ENCODE results near the gene KDM1A. TPM values are rescaled to one million over a fixed set of nuclear protein-coding genes. Genes with fewer than 3 reads are reported as not detected.
"Not testable (repeated sequence)": the region's sequence is repeated elsewhere in the genome, so short reads cannot be mapped to it uniquely, and the experiment has no call there.

Gene KDM1A
- total RNA-seq, 1 donor from 2014 or later: 110 TPM

- no peak for DNase-seq (ENCODE audit: low read depth)
- no peak overlapping the region for H3K4me3 ChIP-seq (ENCODE audit: low read depth, low read length)
- no peak for TF ChIP-seq CTCF (conservative IDR thresholded peaks at IDR 0.05; ENCODE audit: low read depth, low read length)
These were observed 15.2 kb upstream of the KDM1A start for GRCh38 chr1:23004112-23004511.

GRCh38 chr1:23004769-23005168 lies 14.5 kb upstream of the KDM1A start:
- DNase-seq (ENCODE audit: low read depth); H3K4me3 ChIP-seq (ENCODE audit: low read depth, low read length): not testable (repeated sequence)

- H3K4me3 ChIP-seq (ENCODE audit: low read depth, low read length): no peak overlapping the region
- TF ChIP-seq CTCF (conservative IDR thresholded peaks at IDR 0.05; ENCODE audit: low read depth, low read length): no peak
- DNase-seq (ENCODE audit: low read depth): no peak
These were observed 12.2 kb upstream of the KDM1A start for GRCh38 chr1:23007106-23007505.

GRCh38 chr1:23008901-23009300 lies 10.4 kb upstream of the KDM1A start:
- no peak for DNase-seq (ENCODE audit: low read depth)
- H3K4me3 ChIP-seq (ENCODE audit: low read depth, low read length): no peak overlapping the region
- TF ChIP-seq CTCF (conservative IDR thresholded peaks at IDR 0.05; ENCODE audit: low read depth, low read length): no peak

GRCh38 chr1:23010025-23010424 lies 9.2 kb upstream of the KDM1A start:
- not testable (repeated sequence) for H3K4me3 ChIP-seq (ENCODE audit: low read depth, low read length); DNase-seq (ENCODE audit: low read depth)

- DNase-seq (ENCODE audit: low read depth): peak; percentile 29
- no peak overlapping the region for H3K4me3 ChIP-seq (ENCODE audit: low read depth, low read length)
- no peak for TF ChIP-seq CTCF (conservative IDR thresholded peaks at IDR 0.05; ENCODE audit: low read depth, low read length)
These were observed 5.6 kb upstream of the KDM1A start for GRCh38 chr1:23013657-23014056.

- no peak for TF ChIP-seq CTCF (conservative IDR thresholded peaks at IDR 0.05; ENCODE audit: low read depth, low read length)
- DNase-seq (ENCODE audit: low read depth): no peak
- peak overlapping the region; percentile 81 for H3K4me3 ChIP-seq (ENCODE audit: low read depth, low read length)
These were observed 591 bp upstream of the KDM1A start for GRCh38 chr1:23018661-23019093.

GRCh38 chr1:23019863-23020625 lies 776 bp downstream of the KDM1A start:
- no peak for DNase-seq (ENCODE audit: low read depth)
- H3K4me3 ChIP-seq (ENCODE audit: low read depth, low read length): peak overlapping the region; percentile 81
- no peak for TF ChIP-seq CTCF (conservative IDR thresholded peaks at IDR 0.05; ENCODE audit: low read depth, low read length)

Data from epithelial cell of proximal tubule (primary cell).